ENCODE data around the gene BPIFB3. TPM values are rescaled to one million over a fixed set of nuclear protein-coding genes. Genes with fewer than 3 reads are reported as not detected.

Gene BPIFB3
- not detected for total RNA-seq
- polyA plus RNA-seq, result not detected
- long read RNA-seq, donor 1, result 0 reads
- long read RNA-seq, donor 2, result 0 reads
- long read RNA-seq, donor 3, result 0 reads
- long read RNA-seq, donor 4, result 0 reads
- long read RNA-seq, donor 5, result 0 reads
- long read RNA-seq, donor 6, result 0 reads
- long read RNA-seq, donor 7, result 0 reads
- long read RNA-seq, donor 8, result 0 reads
- long read RNA-seq, donor 9, result 0 reads
- long read RNA-seq, donor 10, result 0 reads

- H3K36me3 ChIP-seq (replicated peaks in 1 of 2), result no peaks in the 10 kb centered on the region
- H3K27me3 ChIP-seq, result no peaks in the 10 kb centered on the region
- H3K27ac ChIP-seq, result no peak within 1 kb of the TSS
- H3K4me3 ChIP-seq, result no peak within 1 kb of the TSS
- intact Hi-C loops (cut with DNase I), result no loop called here
- DNase-seq, result no peak
- no peak for TF ChIP-seq CTCF (IDR thresholded peaks at IDR 0.05)
- no peak for TF ChIP-seq POLR2A (IDR thresholded peaks at IDR 0.05)
- H3K4me1 ChIP-seq (replicated peaks in 1 of 2), result no peaks in the 10 kb centered on the region
- H3K9me3 ChIP-seq (replicated peaks in 1 of 3), result no peaks in the 10 kb centered on the region
- WGBS, 4 donors, result 71 to 74% (median 73%) methylated on average over 13 to 25 of the region's 25 CpGs
These were observed at the start of gene BPIFB3 for GRCh38 chr20:33053291-33054106. Gene BPIFB3, plus strand, starts transcription at chr20:33053903. Its CDS starts 1,533 bp downstream, at chr20:33055436.

- no peaks in the 10 kb centered on the region for H3K36me3 ChIP-seq (replicated peaks in 1 of 2)
- WGBS, 4 donors, result 72 to 78% (median 72%) methylated on average over 6 of the region's 6 CpGs
- no peak within 1 kb of the TSS for H3K27ac ChIP-seq
- no peaks in the 10 kb centered on the region for H3K9me3 ChIP-seq (replicated peaks in 1 of 3)
- no peak within 1 kb of the TSS for H3K4me3 ChIP-seq
- no peak for DNase-seq
- H3K27me3 ChIP-seq, result no peaks in the 10 kb centered on the region
- no peaks in the 10 kb centered on the region for H3K4me1 ChIP-seq (replicated peaks in 1 of 2)
- TF ChIP-seq POLR2A (IDR thresholded peaks at IDR 0.05) (no peak), CTCF (IDR thresholded peaks at IDR 0.05) (no peak)
- intact Hi-C loops (cut with DNase I), result no loop called here
These were observed 49.5 kb upstream of the BPIFB3 start, which contains the start of gene SUN5 for GRCh38 chr20:33004141-33004751. Gene SUN5, minus strand, starts transcription at chr20:33004433. Its CDS starts 93 bp downstream, at chr20:33004340.

DNA sequence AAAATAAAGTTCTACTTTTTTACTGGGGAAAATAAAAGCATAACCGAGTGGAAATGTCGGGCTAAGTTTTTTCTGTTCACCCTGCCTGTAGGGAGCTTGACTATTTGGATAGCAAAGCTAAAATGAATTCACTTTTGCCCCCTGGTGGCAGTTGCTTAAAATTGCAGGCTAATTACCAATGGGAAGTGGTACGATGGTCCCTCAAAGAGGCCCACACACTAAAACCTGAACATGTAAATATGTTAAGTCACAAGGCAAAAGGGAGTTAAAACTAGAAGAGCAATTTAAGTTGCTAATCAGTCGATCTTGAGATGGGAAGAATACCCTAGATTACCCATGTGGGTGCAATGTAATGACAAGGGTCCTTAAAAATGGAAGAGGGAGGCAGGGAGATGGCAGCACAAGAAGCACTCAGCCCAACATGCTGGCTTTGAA, 48.6 kb upstream of the BPIFB3 start:
- Histone ChIP-seq H3K9me3 (replicated peaks in 1 of 3) (no peaks in the 10 kb centered on the region), H3K4me3 (no peak overlapping the region), H3K4me1 (replicated peaks in 1 of 2) (no peaks in the 10 kb centered on the region), H3K27ac (no peak overlapping the region), H3K36me3 (replicated peaks in 1 of 2) (no peaks in the 10 kb centered on the region), H3K27me3 (no peaks in the 10 kb centered on the region)
- DNase-seq, result no peak
- intact Hi-C loops (cut with DNase I), result no loop called here
- 40 to 56% (median 51%) methylated on average over 4 of the region's 4 CpGs for WGBS, 4 donors
- TF ChIP-seq CTCF (IDR thresholded peaks at IDR 0.05) (peak in 2 of 6 experiments; percentile 16 to 23), POLR2A (IDR thresholded peaks at IDR 0.05) (no peak)

All from adrenal gland (tissue), 19 donors.